GM12878 (cell line): ENCODE data around the gene UBE2M. TPM values are rescaled to one million over a fixed set of nuclear protein-coding genes. Genes with fewer than 3 reads are reported as not detected.

Experiments used
- ETV6 ChIP-seq, 2 experiments: fragments of 450-650 bp in 1 of 2; IDR thresholded peaks in 1 of 2; conservative IDR thresholded peaks in 1 of 2; 2 replicates each; pipeline ENCODE4 v1.6.1; 2014; ENCODE audit warnings: antibody characterized with exemption in 1 of 2, borderline replicate concordance in 1 of 2, low read depth in 1 of 2, mild to moderate bottlenecking in 1 of 2, moderate library complexity in 1 of 2
- HDAC6 ChIP-seq: fragments of 200-600 bp; sonication (generic); IDR thresholded peaks from one replicate; pipeline ENCODE4 v1.8.0; 2017; ENCODE audit warnings: antibody characterized with exemption; ENCODE audit not compliant: unreplicated experiment
- IKZF2 ChIP-seq, 2 experiments: fragments of 450-650 bp; IDR thresholded peaks; 2 replicates each; pipeline ENCODE4 v1.6.1; 2017; ENCODE audit warnings: mild to moderate bottlenecking in 2 of 2, moderate library complexity in 2 of 2
- polyA plus RNA-seq, 11 experiments: library from polyadenylated mRNA; depleted of rRNA in 4 of 11; unstranded in 6 of 11; stranded (reverse) in 5 of 11; fragments of >200 nt; fragmentation: Nextera tagmentation in 4 of 11; fragmentation: Illumina TruSeq in 1 of 11; extraction: Ambion mirVana in 4 of 11; extraction: Trizol in 1 of 11; gene quantifications; 1 replicate in 1 of 11; 2 replicates in 10 of 11; pipeline versions ENCODE4 v1.2.1 to v1.2.3, GENCODE V29; 2011 to 2016; ENCODE audit warnings: inconsistent platforms in 2 of 11, missing spikeins in 2 of 11, low read depth in 1 of 11
- total RNA-seq, 4 experiments: library from RNA; depleted of rRNA in 3 of 4; stranded (reverse); fragments of >200 nt in 3 of 4; fragmentation: Illumina TruSeq in 1 of 4; extraction: Trizol in 1 of 4; gene quantifications; 2 replicates each; pipeline versions ENCODE4 v1.2.1 to v1.2.3, GENCODE V29; 2013 to 2021
- TF ChIP-seq, protein P1 (sequence below): IDR thresholded peaks from 2 replicates; pipeline ENCODE4 v1.6.1; 2012; ENCODE audit warnings: low read depth, low read length, improper control_type of control experiment
- TF ChIP-seq, protein P2 (sequence below), 3 experiments: IDR thresholded peaks in 2 of 3; conservative IDR thresholded peaks in 1 of 3; 2 replicates each; pipeline ENCODE4 v1.5.1; 2011; ENCODE audit warnings: low read depth in 3 of 3, low read length in 3 of 3, mild to moderate bottlenecking in 3 of 3, control low read depth in 2 of 3, moderate library complexity in 2 of 3, inconsistent platforms in 1 of 3, mixed read lengths in 1 of 3; ENCODE audit not compliant: control insufficient read depth in 2 of 3, insufficient read depth in 1 of 3; ENCODE audit errors: extremely low read depth in 1 of 3

Gene UBE2M
- total and polyA plus RNA-seq, 10 of the 15 experiments (the other 5 are each of a cell fraction or from before 2014, with no cell fraction given), result 1.4 to 105 (median 73.9) TPM

DNA sequence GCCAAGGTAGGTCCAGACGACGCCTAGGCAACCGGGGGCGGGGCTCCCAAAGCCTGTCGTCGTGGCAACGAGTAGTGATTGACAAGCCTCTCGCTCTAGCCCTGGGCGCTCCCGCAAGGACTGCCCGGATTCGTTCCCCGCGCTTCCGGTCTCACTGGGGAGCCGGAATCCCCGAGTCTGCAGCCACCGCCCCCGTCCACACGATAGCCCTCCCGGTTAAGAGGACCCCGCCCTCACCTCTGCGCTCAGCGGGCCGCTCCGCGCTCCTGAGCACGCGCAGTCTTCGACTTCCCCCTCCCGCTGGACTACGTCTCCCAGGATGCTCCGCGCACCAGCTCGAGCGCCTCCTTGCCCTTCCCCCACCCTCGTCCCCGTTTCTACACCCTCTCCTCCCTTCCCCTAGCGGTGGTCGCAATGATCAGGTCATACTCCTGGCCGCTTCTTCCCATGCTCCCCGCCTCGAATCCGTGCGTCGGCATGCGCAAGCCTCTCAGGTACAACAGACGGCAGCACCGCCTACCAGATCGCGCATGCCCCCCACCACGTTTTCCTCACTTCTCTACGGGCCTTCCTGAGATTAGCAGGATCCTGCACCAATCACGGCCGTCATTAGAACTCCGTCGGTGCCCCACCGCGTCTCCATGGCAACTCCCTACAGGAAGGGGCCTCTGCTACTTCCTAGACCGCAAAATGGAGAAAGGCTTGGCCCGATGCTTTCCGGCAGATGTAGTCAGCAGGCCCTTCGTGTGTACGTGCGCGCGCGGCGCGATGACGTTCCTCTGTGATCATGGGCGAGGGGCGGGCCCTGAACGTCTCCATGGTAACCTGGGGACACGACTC, 14.6 kb upstream of the UBE2M start, which contains the start of gene MZF1 (continued):
- peak in 1 of 2 experiments; percentile 73; a peak in 1 of 4 replicates for TF ChIP-seq ETV6 (conservative IDR thresholded peaks at IDR 0.05 in 1 of 2, IDR thresholded peaks at IDR 0.05 in 1 of 2; ENCODE audit: borderline replicate concordance in 1 of 2, low read depth in 1 of 2)
- no peak for TF ChIP-seq HDAC6
- TF ChIP-seq, protein P1, sequence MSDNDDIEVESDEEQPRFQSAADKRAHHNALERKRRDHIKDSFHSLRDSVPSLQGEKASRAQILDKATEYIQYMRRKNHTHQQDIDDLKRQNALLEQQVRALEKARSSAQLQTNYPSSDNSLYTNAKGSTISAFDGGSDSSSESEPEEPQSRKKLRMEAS, result peak; percentile 55
- TF ChIP-seq, protein P2, sequence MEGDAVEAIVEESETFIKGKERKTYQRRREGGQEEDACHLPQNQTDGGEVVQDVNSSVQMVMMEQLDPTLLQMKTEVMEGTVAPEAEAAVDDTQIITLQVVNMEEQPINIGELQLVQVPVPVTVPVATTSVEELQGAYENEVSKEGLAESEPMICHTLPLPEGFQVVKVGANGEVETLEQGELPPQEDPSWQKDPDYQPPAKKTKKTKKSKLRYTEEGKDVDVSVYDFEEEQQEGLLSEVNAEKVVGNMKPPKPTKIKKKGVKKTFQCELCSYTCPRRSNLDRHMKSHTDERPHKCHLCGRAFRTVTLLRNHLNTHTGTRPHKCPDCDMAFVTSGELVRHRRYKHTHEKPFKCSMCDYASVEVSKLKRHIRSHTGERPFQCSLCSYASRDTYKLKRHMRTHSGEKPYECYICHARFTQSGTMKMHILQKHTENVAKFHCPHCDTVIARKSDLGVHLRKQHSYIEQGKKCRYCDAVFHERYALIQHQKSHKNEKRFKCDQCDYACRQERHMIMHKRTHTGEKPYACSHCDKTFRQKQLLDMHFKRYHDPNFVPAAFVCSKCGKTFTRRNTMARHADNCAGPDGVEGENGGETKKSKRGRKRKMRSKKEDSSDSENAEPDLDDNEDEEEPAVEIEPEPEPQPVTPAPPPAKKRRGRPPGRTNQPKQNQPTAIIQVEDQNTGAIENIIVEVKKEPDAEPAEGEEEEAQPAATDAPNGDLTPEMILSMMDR (IDR thresholded peaks at IDR 0.05 in 2 of 3, conservative IDR thresholded peaks at IDR 0.05 in 1 of 3; ENCODE audit: control insufficient read depth in 2 of 3, extremely low read depth in 1 of 3, insufficient read depth in 1 of 3, low read depth in 3 of 3, low read length in 3 of 3), result 0 out of 6 replicates have a peak, but pooled peaks of 2 of the 3 experiments have one; percentile 10 to 16
- TF ChIP-seq IKZF2 (IDR thresholded peaks at IDR 0.05), result no peak; a peak in 2 of 4 replicates
